ENCODE results near the gene PGK1.

- TF ChIP-seq CTCF (IDR thresholded peaks at IDR 0.05; ENCODE audit: low read depth, low read length) (no peak), EZH2phosphoT487 (IDR thresholded peaks at IDR 0.05; ENCODE audit: low read depth) (no peak)
These were observed 21.1 kb downstream of the PGK1 start for GRCh38 chrX:78125148-78125547.

All from OCI-LY3 (cell line).